GM21526 (cell line): ENCODE results near the gene ZNF839.
"Not testable (repeated sequence)": the region's sequence is repeated elsewhere in the genome, so short reads cannot be mapped to it uniquely, and the experiment has no call there.

ENCODE experiments used
- ATAC-seq: cut with Tn5 transposase; IDR thresholded peaks from one replicate; pipeline ENCODE4 v1.9.1; 2021; ENCODE audit warnings: moderate library complexity; ENCODE audit not compliant: unreplicated experiment, low FRiP score

ZNF839 gene

GRCh38 chr14:102333795-102334705 is 14.5 kb downstream of the ZNF839 start:
- ATAC-seq, result no peak

GRCh38 chr14:102335163-102335562 is 15.6 kb downstream of the ZNF839 start:
- ATAC-seq, result no peak

DNA sequence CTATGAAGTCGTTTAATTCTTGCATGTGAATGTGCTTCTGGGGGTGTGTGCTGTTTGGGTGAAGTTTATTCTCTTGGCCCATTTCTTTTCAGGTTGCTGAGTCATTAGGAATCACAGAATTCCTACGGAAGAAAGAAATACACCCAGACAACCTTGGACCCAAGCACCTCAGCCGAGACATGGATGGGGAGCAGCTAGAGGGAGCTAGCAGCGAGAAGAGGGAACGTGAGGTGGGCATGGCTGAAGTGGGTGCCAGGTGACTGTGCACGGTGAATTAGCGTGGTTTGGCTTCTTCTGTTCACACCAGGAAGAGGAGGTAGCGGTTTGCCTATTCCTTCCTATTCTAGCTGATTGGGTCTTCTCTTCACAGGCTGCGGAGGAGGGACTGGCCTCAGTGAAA is 19.2 kb downstream of the ZNF839 start:
- ATAC-seq, result no peak

DNA sequence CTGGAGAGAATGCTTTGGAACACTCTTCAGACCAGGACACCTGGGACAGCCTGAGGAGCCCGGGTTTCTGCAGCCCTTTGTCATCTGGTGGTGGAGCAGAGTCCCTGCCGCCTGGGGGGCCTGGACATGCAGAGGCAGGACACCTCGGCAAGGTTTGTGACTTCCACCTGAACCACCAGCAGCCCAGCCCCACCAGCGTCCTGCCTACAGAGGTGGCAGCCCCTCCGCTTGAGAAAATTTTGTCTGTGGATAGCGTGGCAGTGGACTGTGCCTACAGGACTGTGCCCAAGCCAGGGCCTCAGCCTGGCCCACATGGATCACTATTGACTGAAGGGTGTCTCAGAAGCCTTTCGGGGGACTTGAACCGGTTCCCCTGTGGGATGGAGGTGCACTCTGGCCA is 22.0 kb downstream of the ZNF839 start:
- ATAC-seq, result no peak

DNA sequence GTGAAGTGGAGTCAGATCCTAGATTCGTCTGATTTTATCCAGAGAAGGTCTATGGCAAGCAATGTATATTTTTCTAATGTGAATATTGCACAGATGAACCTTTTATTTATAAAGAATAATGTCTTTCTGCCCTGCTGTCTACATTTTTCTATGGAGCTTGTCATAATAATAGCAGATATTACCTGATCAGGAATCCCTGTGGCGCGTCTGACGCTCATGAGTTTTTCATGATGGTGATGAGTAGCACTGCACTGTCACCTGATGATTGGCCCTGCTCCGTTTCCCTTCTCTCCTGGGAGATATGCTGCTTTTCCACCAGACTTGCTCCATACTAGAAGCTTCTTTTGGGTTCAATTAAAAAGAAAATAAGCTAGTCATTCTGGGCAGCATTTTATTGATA is 22.7 kb downstream of the ZNF839 start:
- no peak for ATAC-seq

DNA sequence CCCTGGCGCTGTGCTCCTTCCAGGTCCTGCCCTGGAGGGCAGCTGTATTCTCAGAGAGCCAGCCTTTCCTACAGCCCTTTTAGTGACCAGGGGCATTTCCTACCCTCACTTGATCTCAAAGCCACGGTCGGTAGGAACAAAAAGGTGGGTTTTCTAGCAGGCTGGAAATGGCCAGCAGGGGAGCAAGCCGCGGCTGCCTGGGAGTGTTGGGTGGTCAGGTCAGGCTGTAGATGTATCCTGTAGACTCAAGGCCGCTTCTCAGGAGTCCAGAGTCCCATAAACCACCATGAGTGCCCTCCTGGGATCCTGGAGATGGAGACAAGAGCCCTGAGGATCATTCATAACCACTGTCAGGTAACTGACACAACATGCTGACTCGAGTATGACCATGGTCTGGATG is 24.5 kb downstream of the ZNF839 start:
- no peak for ATAC-seq

- no peak for ATAC-seq
Observed at GRCh38 chr14:102344485-102344884, 24.9 kb downstream of the ZNF839 start.

- ATAC-seq, result no peak
Observed at GRCh38 chr14:102345232-102345631, 25.7 kb downstream of the ZNF839 start.

DNA sequence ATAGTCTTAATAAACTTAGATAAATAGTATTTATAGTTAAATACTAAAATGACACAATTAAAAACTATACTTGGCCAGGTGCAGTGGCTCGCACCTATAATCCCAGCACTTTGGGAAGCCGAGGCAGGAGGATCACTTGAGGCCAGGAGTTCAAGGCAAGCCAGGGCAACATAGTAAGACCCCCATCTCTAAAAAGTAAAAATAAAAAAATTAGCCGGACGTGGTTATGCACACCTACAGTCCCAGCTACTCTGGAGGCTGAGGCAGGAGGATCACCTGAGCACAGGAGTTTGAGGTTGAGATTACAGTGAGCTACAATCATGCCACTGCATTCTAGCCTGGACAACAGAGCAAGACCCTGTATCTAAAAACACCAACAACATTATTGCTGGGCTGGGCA is 27.1 kb downstream of the ZNF839 start:
- ATAC-seq, result no peak

DNA sequence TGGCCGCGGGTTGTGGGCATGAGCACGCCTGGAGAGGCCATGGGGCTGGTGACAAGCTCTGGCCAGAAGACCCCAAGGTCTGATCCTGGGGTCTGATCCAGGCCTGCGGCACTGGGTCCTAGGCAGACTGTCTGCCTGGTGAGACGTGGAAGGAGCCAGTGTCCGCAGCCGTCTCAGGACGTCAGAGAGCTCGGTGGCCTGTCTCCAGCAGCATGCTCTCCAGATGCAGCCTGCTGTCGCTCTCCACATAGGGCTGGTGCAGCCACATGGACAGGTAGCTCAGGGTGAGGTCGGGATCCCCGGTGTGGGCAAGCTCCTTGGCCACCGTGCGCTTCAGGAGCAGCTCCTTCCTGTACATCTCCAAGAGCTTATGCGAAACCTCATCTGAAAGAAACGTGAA is 28.8 kb downstream of the ZNF839 start:
- no peak for ATAC-seq

- no peak for ATAC-seq
Observed at GRCh38 chr14:102351023-102351422, 31.5 kb downstream of the ZNF839 start.

DNA sequence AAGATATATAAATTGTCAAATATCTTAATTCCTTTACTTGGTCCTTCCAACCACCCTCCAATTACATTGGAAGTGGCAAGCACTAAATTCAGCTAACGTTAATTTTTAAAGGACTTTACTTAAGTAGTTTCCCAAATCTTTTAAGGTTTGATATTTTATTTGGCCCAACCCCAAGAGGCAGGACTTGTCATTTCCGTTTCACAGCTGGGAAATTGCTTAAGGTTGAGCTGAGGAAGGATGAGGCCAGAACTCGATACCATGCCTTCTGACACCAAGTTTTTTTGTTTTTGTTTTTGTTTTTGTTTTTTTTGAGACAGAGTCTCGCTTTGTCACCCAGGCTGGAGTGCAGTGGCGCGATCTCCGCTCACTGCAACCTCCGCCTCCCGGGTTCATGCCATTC is 32.0 kb downstream of the ZNF839 start:
- ATAC-seq, result not testable (repeated sequence)

GRCh38 chr14:102352213-102352612 is 32.7 kb downstream of the ZNF839 start:
- no peak for ATAC-seq

GRCh38 chr14:102353126-102353619 is 33.6 kb downstream of the ZNF839 start:
- no peak for ATAC-seq

DNA sequence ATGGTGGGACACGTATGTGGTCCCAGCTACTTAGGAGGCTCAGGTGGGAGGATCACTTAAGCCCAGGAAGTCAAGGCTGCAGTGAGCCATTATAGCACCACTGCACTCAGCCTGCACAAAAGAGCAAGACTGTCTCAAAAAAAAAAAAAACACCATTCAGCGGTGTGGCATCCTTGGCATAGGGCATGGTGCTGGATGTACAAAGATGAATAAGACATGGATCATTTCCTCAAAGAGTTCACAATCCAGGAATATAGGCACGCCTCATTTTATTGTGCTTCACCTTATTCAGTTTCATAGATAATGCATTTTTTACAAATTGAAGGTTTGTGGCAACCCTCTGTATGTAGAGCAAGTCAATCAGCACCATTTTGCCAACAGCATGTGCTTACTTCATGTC is 36.7 kb downstream of the ZNF839 start:
- no peak for ATAC-seq

DNA sequence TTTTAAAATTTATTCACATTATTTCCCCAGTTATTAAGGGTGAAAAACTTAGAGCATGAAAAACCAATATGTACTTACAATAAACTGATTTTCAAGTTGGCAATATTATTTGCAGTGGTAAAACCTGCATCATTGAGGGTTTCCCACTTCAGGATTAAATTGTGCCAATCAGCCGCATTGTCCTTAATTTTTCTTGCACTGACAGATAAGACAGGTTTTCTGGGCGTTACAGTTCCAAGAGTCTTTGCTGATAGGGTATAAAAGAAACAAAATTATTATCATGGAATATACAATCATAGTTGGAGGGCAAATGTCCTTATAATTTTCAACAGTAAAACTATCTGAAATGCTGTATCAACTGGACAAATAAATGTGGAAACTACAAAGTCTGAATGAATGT is 39.8 kb downstream of the ZNF839 start:
- no peak for ATAC-seq

DNA sequence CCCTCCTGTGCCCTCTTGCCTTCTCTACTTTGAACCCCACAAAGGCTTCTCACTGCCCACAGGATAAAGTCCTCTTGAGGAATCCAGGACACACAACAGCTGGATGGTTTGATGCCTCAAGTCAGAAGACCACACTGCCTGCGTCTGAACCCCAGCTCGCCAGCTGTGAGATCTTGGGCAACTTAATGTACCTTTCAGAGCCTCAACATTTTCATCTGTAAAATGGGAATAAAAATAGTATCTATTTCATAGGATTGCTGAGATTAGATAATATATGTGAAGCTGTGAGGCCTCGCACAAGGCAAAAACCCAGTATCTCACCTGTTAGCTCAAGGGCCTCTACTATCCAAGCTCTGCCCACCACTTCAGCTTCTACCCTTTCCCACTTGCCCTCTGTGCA is 40.8 kb downstream of the ZNF839 start:
- no peak for ATAC-seq

DNA sequence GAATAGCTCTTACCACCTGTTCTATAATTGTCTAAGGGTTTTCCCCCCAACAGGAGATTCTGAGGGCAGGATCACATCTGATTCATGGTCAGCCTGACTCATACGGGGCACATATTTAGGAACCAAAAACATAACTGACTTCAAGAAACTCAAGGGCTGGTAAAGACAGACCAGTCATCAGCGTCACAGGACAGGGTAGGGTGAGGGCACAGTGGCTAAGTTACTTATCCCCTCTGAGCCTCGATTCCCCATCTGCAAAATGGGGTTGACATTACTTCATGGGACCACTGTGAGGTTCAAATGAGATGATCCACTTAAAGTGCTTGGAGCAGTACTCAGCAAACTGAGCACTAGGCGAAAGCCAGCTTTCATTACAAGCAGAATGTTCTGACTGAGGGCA is 42.5 kb downstream of the ZNF839 start:
- peak; percentile 22 for ATAC-seq

- peak; percentile 85 for ATAC-seq
Observed at GRCh38 chr14:102362545-102363181, 43.1 kb downstream of the ZNF839 start, which contains the start of the genes CINP and TECPR2. Gene CINP, minus strand, starts transcription at chr14:102362890. Its CDS starts 39 bp downstream, at chr14:102362851. Gene TECPR2, plus strand, starts transcription at chr14:102362941. Its CDS starts 13,781 bp downstream, at chr14:102376722.

GRCh38 chr14:102363182-102363943 is 43.8 kb downstream of the ZNF839 start:
- peak; percentile 10 for ATAC-seq

- ATAC-seq, result no peak
Observed at GRCh38 chr14:102370305-102370809, 50.8 kb downstream of the ZNF839 start.
